SK-N-SH treated with all-trans-retinoic acid at 6 μM for 48 hours (cell line): Measurements from ENCODE around the gene CCDC78.

Source experiments
- ARNTL ChIP-seq: fragments of 450-650 bp; formaldehyde crosslinking; IDR thresholded peaks from 2 replicates; pipeline ENCODE4 v1.5.0; 2020; ENCODE audit warnings: low read depth, mild to moderate bottlenecking, moderate library complexity, borderline replicate concordance
- CREB5 ChIP-seq: fragments of 250-450 bp; sonication (Bioruptor Pico); IDR thresholded peaks from 2 replicates; pipeline ENCODE4 v1.5.1; 2020; ENCODE audit warnings: low read depth, mild to moderate bottlenecking, moderate library complexity
- ESRRG ChIP-seq: fragments of 250-450 bp; sonication (Bioruptor Pico); IDR thresholded peaks from 2 replicates; pipeline ENCODE4 v1.6.1; 2021; ENCODE audit warnings: mild to moderate bottlenecking
- GLIS3 ChIP-seq: fragments of 250-450 bp; sonication (Bioruptor Pico); IDR thresholded peaks from 2 replicates; pipeline ENCODE4 v1.5.0; 2020; ENCODE audit warnings: mild to moderate bottlenecking, moderate library complexity
- PPARA ChIP-seq: fragments of 250-450 bp; sonication (Bioruptor Pico); IDR thresholded peaks from 2 replicates; pipeline ENCODE4 v1.5.0; 2020; ENCODE audit warnings: mild to moderate bottlenecking, borderline replicate concordance
- RARB ChIP-seq: fragments of 250-450 bp; sonication (Bioruptor Pico); IDR thresholded peaks from 2 replicates; pipeline ENCODE4 v1.8.0; 2021; ENCODE audit warnings: mild to moderate bottlenecking, moderate library complexity
- ZFP3 ChIP-seq: fragments of 250-450 bp; sonication (Bioruptor Pico); IDR thresholded peaks from 2 replicates; pipeline ENCODE4 v1.5.0; 2020; ENCODE audit warnings: mild to moderate bottlenecking, moderate library complexity
- TF ChIP-seq, protein P1 (sequence below): fragments of 250-450 bp; sonication (Bioruptor Pico); IDR thresholded peaks from 2 replicates; pipeline ENCODE4 v1.8.0; 2020; ENCODE audit warnings: mild to moderate bottlenecking, moderate library complexity, borderline replicate concordance

DNA sequence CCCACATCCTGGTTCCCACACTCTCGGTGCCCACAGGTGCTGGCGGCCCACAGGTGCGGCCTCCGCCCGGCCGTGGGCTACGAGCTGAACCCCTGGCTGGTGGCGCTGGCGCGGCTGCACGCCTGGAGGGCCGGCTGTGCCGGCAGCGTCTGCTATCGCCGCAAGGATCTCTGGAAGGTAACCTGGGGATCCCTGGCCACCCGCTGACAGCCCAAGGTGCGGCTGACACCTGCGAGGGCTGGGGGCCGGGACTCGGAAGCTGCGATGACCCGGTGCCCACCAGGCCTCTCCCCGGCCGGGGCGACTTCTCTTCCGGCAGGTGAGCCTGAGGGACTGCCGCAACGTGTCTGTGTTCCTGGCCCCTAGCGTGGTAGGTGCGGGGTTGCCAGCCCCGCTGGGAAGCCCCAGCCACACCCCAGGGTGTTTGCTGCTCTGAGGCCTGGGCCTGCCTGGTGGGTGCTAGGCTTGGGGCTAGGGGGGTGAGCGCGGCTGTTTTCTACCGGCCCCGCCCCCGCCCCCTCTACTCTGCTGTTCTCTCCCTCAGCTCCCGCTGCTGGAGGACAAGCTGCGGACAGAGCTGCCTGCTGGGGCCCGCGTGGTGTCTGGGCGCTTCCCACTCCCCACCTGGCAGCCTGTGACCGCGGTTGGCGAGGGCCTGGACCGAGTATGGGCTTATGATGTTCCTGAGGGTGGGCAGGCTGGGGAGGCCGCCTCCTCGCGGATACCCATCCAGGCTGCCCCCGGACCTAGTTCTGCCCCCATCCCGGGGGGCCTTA lies 4.3 kb downstream of the CCDC78 start:
- TF ChIP-seq, protein P1, sequence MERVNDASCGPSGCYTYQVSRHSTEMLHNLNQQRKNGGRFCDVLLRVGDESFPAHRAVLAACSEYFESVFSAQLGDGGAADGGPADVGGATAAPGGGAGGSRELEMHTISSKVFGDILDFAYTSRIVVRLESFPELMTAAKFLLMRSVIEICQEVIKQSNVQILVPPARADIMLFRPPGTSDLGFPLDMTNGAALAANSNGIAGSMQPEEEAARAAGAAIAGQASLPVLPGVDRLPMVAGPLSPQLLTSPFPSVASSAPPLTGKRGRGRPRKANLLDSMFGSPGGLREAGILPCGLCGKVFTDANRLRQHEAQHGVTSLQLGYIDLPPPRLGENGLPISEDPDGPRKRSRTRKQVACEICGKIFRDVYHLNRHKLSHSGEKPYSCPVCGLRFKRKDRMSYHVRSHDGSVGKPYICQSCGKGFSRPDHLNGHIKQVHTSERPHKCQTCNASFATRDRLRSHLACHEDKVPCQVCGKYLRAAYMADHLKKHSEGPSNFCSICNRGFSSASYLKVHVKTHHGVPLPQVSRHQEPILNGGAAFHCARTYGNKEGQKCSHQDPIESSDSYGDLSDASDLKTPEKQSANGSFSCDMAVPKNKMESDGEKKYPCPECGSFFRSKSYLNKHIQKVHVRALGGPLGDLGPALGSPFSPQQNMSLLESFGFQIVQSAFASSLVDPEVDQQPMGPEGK = no peak
- no peak for TF ChIP-seq CREB5 (CRISPR knock-in tag)
- TF ChIP-seq ARNTL (CRISPR knock-in tag) = no peak
- no peak for TF ChIP-seq GLIS3 (CRISPR knock-in tag)
- no peak for TF ChIP-seq ZFP3 (CRISPR knock-in tag)
- TF ChIP-seq PPARA = no peak
- no peak for TF ChIP-seq RARB (CRISPR knock-in tag)
- no peak for TF ChIP-seq ESRRG (CRISPR knock-in tag)
